Kidney epithelial cell (primary cell): ENCODE measurements around the gene SLC51B. TPM values are rescaled to one million over a fixed set of nuclear protein-coding genes. Genes with fewer than 3 reads are reported as not detected.

Source experiments
- DNase-seq: peaks from one replicate; pipeline ENCODE4 v3.0.0-alpha.2; 2010; ENCODE audit warnings: low read depth
- H3K27me3 ChIP-seq: 2 replicates; pipeline ENCODE4 v1.6.0; 2011; ENCODE audit warnings: low read length; ENCODE audit not compliant: control insufficient read depth, insufficient read depth
- H3K36me3 ChIP-seq: 2 replicates; pipeline ENCODE4 v1.5.1; 2011; ENCODE audit warnings: low read length; ENCODE audit not compliant: control insufficient read depth, insufficient read depth
- H3K4me3 ChIP-seq: 2 replicates; pipeline ENCODE4 v1.5.1; 2011; ENCODE audit warnings: low read depth, mild to moderate bottlenecking, control low read depth, low read length
- CTCF ChIP-seq: IDR thresholded peaks from 2 replicates; pipeline ENCODE4 v1.5.1; 2011; ENCODE audit warnings: mild to moderate bottlenecking, moderate library complexity, low read length, control low read depth, inconsistent platforms; ENCODE audit not compliant: insufficient read depth, poor library complexity, severe bottlenecking
- total RNA-seq: library from RNA; depleted of rRNA; stranded (reverse); fragments of >200 nt; gene quantifications from 2 replicates; pipeline ENCODE4 v1.2.3, GENCODE V29; 2015

SLC51B gene
- total RNA-seq, 1 donor from 2014 or later, result not detected

GRCh38 chr15:65028338-65028737, 16.8 kb upstream of the SLC51B start:
- Histone ChIP-seq H3K36me3 (no peaks in the 10 kb centered on the region), H3K27me3 (no peaks in the 10 kb centered on the region), H3K4me3 (peak overlapping the region; percentile 57)
- DNase-seq, result no peak
- no peak for TF ChIP-seq CTCF

- Histone ChIP-seq H3K4me3 (peak within 1 kb of the TSS; percentile 57), H3K27me3 (no peaks in the 10 kb centered on the region), H3K36me3 (no peaks in the 10 kb centered on the region)
- TF ChIP-seq CTCF, result no peak
- DNase-seq, result no peak
Observed at GRCh38 chr15:65028921-65029735, 16.1 kb upstream of the SLC51B start, which contains the start of gene MTFMT. Gene MTFMT (minus strand): TSS chr15:65029639. CDS start chr15:65029613, 26 bp downstream.

- DNase-seq, result no peak
- no peaks in the 10 kb centered on the region for H3K36me3 ChIP-seq
- TF ChIP-seq CTCF, result no peak
- H3K27me3 ChIP-seq, result no peaks in the 10 kb centered on the region
- peak overlapping the region; percentile 57 for H3K4me3 ChIP-seq
Observed at GRCh38 chr15:65029736-65030208, 15.4 kb upstream of the SLC51B start.

- DNase-seq, result no peak
- Histone ChIP-seq H3K36me3 (no peaks in the 10 kb centered on the region), H3K4me3 (no peak overlapping the region), H3K27me3 (no peaks in the 10 kb centered on the region)
- TF ChIP-seq CTCF, result peak; percentile 97
Observed at GRCh38 chr15:65032801-65033537, 12.2 kb upstream of the SLC51B start.

GRCh38 chr15:65033659-65034269, 11.4 kb upstream of the SLC51B start:
- TF ChIP-seq CTCF, result peak; percentile 61
- no peak for DNase-seq
- H3K27me3 ChIP-seq, result no peaks in the 10 kb centered on the region
- no peaks in the 10 kb centered on the region for H3K36me3 ChIP-seq
- H3K4me3 ChIP-seq, result no peak overlapping the region
